Activated CD4-positive, alpha-beta T cell treated with anti-CD3 and anti-CD28 coated beads for 48 hours (primary cell): ENCODE results near the gene ATIC.

Source experiments
- DNase-seq: peaks from one replicate; pipeline ENCODE4 v3.0.0-alpha.2; 2020

The ATIC gene

GRCh38 chr2:215361876-215362561, 50.2 kb downstream of the ATIC start:
- DNase-seq = no peak

- no peak for DNase-seq
These were observed 50.7 kb downstream of the ATIC start for GRCh38 chr2:215362562-215362904.

- DNase-seq = no peak
These were observed 51.2 kb downstream of the ATIC start for GRCh38 chr2:215363039-215363438.

- DNase-seq = no peak
These were observed 51.8 kb downstream of the ATIC start for GRCh38 chr2:215363461-215364156.

- DNase-seq = no peak
These were observed 52.6 kb downstream of the ATIC start for GRCh38 chr2:215364157-215365155.

GRCh38 chr2:215365184-215365658, 53.4 kb downstream of the ATIC start:
- DNase-seq = no peak

GRCh38 chr2:215366440-215367032, 54.7 kb downstream of the ATIC start:
- no peak for DNase-seq

GRCh38 chr2:215367662-215368492, 56.0 kb downstream of the ATIC start:
- DNase-seq = no peak

GRCh38 chr2:215368493-215368809, 56.6 kb downstream of the ATIC start:
- DNase-seq = no peak

GRCh38 chr2:215369181-215369760, 57.4 kb downstream of the ATIC start:
- no peak for DNase-seq

- DNase-seq = no peak
These were observed 58.5 kb downstream of the ATIC start for GRCh38 chr2:215370112-215370965.

- no peak for DNase-seq
These were observed 60.3 kb downstream of the ATIC start for GRCh38 chr2:215371915-215372897.

- no peak for DNase-seq
These were observed 61.2 kb downstream of the ATIC start for GRCh38 chr2:215372968-215373649.

GRCh38 chr2:215374002-215374401, 62.1 kb downstream of the ATIC start:
- DNase-seq = no peak

GRCh38 chr2:215374642-215375466, 63.0 kb downstream of the ATIC start:
- DNase-seq = no peak

- no peak for DNase-seq
These were observed 63.6 kb downstream of the ATIC start for GRCh38 chr2:215375467-215375830.

- DNase-seq = no peak
These were observed 64.4 kb downstream of the ATIC start for GRCh38 chr2:215376103-215376780.
